GM19193 (cell line): ENCODE results near the gene LRRC31.

ENCODE experiments used
- POLR2A ChIP-seq: IDR thresholded peaks from 4 replicates; pipeline ENCODE4 v1.6.1; 2011; ENCODE audit not compliant: insufficient read depth, insufficient read length; ENCODE audit errors: extremely low read depth

LRRC31 gene

GRCh38 chr3:169792359-169792758, 77.4 kb downstream of the LRRC31 start:
- no peak for TF ChIP-seq POLR2A

DNA sequence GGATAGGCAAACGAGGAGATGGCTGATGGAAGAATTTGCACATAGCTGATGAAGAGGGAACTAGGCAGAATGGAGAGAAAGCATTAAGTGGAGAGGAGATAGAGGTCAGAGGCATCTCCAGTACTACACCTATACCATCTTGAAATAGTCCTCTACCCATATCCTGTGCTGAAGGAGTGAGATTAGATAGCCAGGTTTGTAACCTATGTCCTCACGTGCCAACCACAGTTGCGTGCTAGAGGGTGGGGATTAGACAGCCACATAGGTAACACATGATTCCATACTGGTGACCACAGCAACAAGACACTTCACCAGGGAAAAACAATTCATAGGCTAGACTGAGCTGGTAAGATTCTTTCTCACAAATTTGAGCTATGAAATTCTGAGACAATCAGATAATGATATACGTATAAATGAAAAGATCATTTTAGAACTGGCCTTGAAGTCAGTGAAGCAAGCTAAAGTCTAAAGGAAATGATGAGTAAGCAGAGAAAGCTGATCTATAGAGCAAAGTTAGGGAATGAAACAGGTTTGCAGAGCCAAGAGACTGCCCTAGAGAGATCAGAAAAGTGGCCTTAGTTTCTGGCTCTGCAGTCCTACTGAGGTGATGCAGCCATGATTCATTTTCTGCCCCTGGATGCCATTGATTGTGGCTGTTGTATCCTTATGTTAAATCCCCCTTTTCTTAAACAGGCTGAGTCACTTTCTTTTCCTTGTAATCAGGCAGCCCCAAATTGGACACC, 78.9 kb downstream of the LRRC31 start:
- no peak for TF ChIP-seq POLR2A

DNA sequence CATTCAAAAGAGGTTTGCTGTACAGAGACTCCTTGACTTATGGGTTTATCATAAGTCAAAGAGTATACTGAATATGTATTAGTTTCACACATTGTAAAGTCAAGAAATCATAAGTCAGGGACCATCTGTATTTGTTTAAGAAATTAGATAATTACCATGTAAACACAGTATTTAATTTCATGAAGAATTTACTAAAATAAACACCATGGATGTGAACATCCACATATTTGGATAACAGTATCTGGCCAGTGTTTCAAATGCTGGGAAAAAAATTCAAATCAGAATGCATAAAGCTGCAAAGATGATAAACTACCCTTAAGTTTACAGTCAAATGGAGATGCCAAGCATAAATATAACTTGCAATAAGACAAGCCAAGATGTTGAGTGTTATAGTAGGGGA, 79.5 kb downstream of the LRRC31 start:
- no peak for TF ChIP-seq POLR2A
